Neural cell (in vitro differentiated cells): ENCODE measurements around the gene LYZL6. TPM values are rescaled to one million over a fixed set of nuclear protein-coding genes. Genes with fewer than 3 reads are reported as not detected.

Source experiments
- H2AFZ ChIP-seq: fragments of 200-600, 300-800 bp; sonication (generic), shearing (Covaris generic); 2 replicates; pipeline ENCODE4 v1.6.0; 2014; ENCODE audit warnings: low read depth, mild to moderate bottlenecking, antibody characterized with exemption, low read length, moderate library complexity
- H3F3A ChIP-seq: fragments of 200-600 bp; shearing (Covaris generic); 2 replicates; pipeline ENCODE4 v1.6.1; 2016; ENCODE audit warnings: mild to moderate bottlenecking, moderate library complexity, mixed read lengths, antibody characterized with exemption, low read length; ENCODE audit not compliant: insufficient read depth, poor library complexity, severe bottlenecking
- H3K27ac ChIP-seq: fragments of 200-600, 300-800 bp; sonication (generic), shearing (Covaris generic); 2 replicates; pipeline ENCODE4 v1.5.1; 2014; ENCODE audit warnings: mild to moderate bottlenecking, low read length, moderate library complexity
- H3K27me3 ChIP-seq: fragments of 300-800, 200-600 bp; sonication (generic), shearing (Covaris generic); 2 replicates; pipeline ENCODE4 v1.6.0; 2014; ENCODE audit warnings: mild to moderate bottlenecking, low read depth, low read length, moderate library complexity; ENCODE audit not compliant: insufficient read depth
- H3K36me3 ChIP-seq: fragments of 300-800, 200-600 bp; sonication (generic), shearing (Covaris generic); 2 replicates; pipeline ENCODE4 v1.5.1; 2014; ENCODE audit warnings: mild to moderate bottlenecking, antibody characterized with exemption, low read length, moderate library complexity; ENCODE audit not compliant: insufficient read depth
- H3K4me2 ChIP-seq: fragments of 300-800, 200-600 bp; sonication (generic), shearing (Covaris generic); 2 replicates; pipeline ENCODE4 v1.6.0; 2014; ENCODE audit warnings: mild to moderate bottlenecking, low read length
- H3K4me3 ChIP-seq: fragments of 300-800, 200-600 bp; sonication (generic), shearing (Covaris generic); 2 replicates; pipeline ENCODE4 v1.5.1; 2014; ENCODE audit warnings: mild to moderate bottlenecking, low read length, moderate library complexity
- H3K79me2 ChIP-seq: fragments of 200-600 bp; shearing (Covaris generic); replicated peaks from 2 replicates; pipeline ENCODE4 v1.6.0; 2014; ENCODE audit warnings: mild to moderate bottlenecking, low read length, moderate library complexity; ENCODE audit not compliant: insufficient read depth
- H3K9ac ChIP-seq: fragments of 300-800, 200-600 bp; sonication (generic), shearing (Covaris generic); 2 replicates; pipeline ENCODE4 v1.6.1; 2016; ENCODE audit warnings: mild to moderate bottlenecking, low read length, mixed read lengths
- H3K9me2 ChIP-seq: fragments of 200-600 bp; shearing (Covaris generic); 2 replicates; pipeline ENCODE4 v1.6.1; 2016; ENCODE audit warnings: mild to moderate bottlenecking, low read length, mixed read lengths; ENCODE audit not compliant: insufficient read depth
- H3K9me3 ChIP-seq: fragments of 200-600, 300-800 bp; sonication (generic), shearing (Covaris generic); 2 replicates; pipeline ENCODE4 v1.6.1; 2016; ENCODE audit warnings: mild to moderate bottlenecking, mixed run types, low read length, moderate library complexity, mixed read lengths
- H4K20me1 ChIP-seq: fragments of 200-600 bp; shearing (Covaris generic); 2 replicates; pipeline ENCODE4 v1.6.1; 2016; ENCODE audit warnings: mild to moderate bottlenecking, mixed run types; ENCODE audit not compliant: insufficient read depth
- CTCF ChIP-seq: fragments of 450-650 bp; IDR thresholded peaks from 2 replicates; pipeline ENCODE4 v1.5.1; 2014; ENCODE audit warnings: antibody characterized with exemption, mild to moderate bottlenecking, moderate library complexity; ENCODE audit not compliant: poor library complexity, severe bottlenecking
- EP300 ChIP-seq: fragments of 450-650 bp; conservative IDR thresholded peaks from 2 replicates; pipeline ENCODE4 v1.6.1; 2014; ENCODE audit warnings: antibody characterized with exemption, mild to moderate bottlenecking, moderate library complexity; ENCODE audit not compliant: poor library complexity, severe bottlenecking
- EZH2 ChIP-seq: fragments of 200-600, 300-800 bp; shearing (Covaris generic), sonication (generic); IDR thresholded peaks from 2 replicates; pipeline ENCODE4 v1.6.1; 2014; ENCODE audit warnings: antibody characterized with exemption, low read length, borderline replicate concordance, mild to moderate bottlenecking; ENCODE audit not compliant: insufficient read depth, poor library complexity, severe bottlenecking
- MXI1 ChIP-seq: fragments of 450-650 bp; conservative IDR thresholded peaks from 2 replicates; pipeline ENCODE4 v1.6.1; 2014; ENCODE audit warnings: antibody characterized with exemption, mild to moderate bottlenecking; ENCODE audit not compliant: poor library complexity, severe bottlenecking
- POLR2AphosphoS5 ChIP-seq: IDR thresholded peaks from 2 replicates; pipeline ENCODE4 v1.6.1; 2012
- RAD21 ChIP-seq: fragments of 450-650 bp; conservative IDR thresholded peaks from 2 replicates; pipeline ENCODE4 v1.6.1; 2014; ENCODE audit warnings: antibody characterized with exemption, mild to moderate bottlenecking, moderate library complexity
- SMC3 ChIP-seq: fragments of 450-650 bp; conservative IDR thresholded peaks from 2 replicates; pipeline ENCODE4 v1.6.1; 2014; ENCODE audit warnings: antibody characterized with exemption, mild to moderate bottlenecking, moderate library complexity; ENCODE audit not compliant: poor library complexity
- TAF1 ChIP-seq: IDR thresholded peaks from 2 replicates; pipeline ENCODE4 v1.6.1; 2012; ENCODE audit warnings: low read depth
- polyA plus RNA-seq: library from polyadenylated mRNA; depleted of rRNA; stranded (reverse); fragments of >200 nt; gene quantifications from 2 replicates; pipeline ENCODE4 v1.2.3, GENCODE V29; 2014
- TF ChIP-seq, protein P1 (sequence below): IDR thresholded peaks from 2 replicates; pipeline ENCODE4 v1.6.1; 2012; ENCODE audit warnings: borderline replicate concordance

The LYZL6 gene
- polyA plus RNA-seq, 1 donor from 2014 or later: not detected

GRCh38 chr17:35889818-35890773 is 53.4 kb downstream of the LYZL6 start:
- no peaks in the 10 kb centered on the region for H3K9me2 ChIP-seq
- H2AFZ ChIP-seq: no peak overlapping the region
- no peaks in the 10 kb centered on the region for H3K79me2 ChIP-seq
- no peak overlapping the region for H3K4me3 ChIP-seq
- no peak overlapping the region for H3K27ac ChIP-seq
- H3K9ac ChIP-seq: no peak overlapping the region
- H4K20me1 ChIP-seq: no peaks in the 10 kb centered on the region
- TF ChIP-seq TAF1 (no peak), EZH2 (no peak), MXI1 (no peak), SMC3 (no peak), CTCF (no peak), POLR2AphosphoS5 (no peak), RAD21 (no peak), EP300 (no peak)
- TF ChIP-seq, protein P1, sequence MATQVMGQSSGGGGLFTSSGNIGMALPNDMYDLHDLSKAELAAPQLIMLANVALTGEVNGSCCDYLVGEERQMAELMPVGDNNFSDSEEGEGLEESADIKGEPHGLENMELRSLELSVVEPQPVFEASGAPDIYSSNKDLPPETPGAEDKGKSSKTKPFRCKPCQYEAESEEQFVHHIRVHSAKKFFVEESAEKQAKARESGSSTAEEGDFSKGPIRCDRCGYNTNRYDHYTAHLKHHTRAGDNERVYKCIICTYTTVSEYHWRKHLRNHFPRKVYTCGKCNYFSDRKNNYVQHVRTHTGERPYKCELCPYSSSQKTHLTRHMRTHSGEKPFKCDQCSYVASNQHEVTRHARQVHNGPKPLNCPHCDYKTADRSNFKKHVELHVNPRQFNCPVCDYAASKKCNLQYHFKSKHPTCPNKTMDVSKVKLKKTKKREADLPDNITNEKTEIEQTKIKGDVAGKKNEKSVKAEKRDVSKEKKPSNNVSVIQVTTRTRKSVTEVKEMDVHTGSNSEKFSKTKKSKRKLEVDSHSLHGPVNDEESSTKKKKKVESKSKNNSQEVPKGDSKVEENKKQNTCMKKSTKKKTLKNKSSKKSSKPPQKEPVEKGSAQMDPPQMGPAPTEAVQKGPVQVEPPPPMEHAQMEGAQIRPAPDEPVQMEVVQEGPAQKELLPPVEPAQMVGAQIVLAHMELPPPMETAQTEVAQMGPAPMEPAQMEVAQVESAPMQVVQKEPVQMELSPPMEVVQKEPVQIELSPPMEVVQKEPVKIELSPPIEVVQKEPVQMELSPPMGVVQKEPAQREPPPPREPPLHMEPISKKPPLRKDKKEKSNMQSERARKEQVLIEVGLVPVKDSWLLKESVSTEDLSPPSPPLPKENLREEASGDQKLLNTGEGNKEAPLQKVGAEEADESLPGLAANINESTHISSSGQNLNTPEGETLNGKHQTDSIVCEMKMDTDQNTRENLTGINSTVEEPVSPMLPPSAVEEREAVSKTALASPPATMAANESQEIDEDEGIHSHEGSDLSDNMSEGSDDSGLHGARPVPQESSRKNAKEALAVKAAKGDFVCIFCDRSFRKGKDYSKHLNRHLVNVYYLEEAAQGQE: no peak
- no peaks in the 10 kb centered on the region for H3F3A ChIP-seq
- no peak overlapping the region for H3K4me2 ChIP-seq
- no peaks in the 10 kb centered on the region for H3K27me3 ChIP-seq
- no peaks in the 10 kb centered on the region for H3K36me3 ChIP-seq
- H3K9me3 ChIP-seq: no peaks in the 10 kb centered on the region

DNA sequence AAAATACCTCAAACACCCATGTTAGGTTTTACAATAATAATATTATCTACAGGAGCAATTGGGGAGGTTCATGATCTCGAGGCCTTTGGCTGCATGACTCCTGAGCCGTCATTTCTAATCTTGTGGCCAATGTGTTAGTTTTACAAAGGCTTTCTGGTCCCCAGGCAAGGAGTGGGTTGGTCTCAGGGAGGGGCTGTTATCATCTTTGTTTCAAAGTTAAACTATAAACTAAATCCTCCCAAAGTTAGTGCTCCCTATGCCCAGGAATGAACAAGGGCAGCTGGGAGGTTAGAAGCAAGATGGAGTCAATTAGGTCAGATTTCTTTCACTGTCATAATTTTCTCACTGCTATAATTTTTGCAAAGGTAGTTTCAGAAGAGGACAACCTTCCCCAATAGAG is 54.3 kb downstream of the LYZL6 start:
- Histone ChIP-seq H4K20me1 (no peaks in the 10 kb centered on the region), H3K79me2 (no peaks in the 10 kb centered on the region), H3F3A (no peaks in the 10 kb centered on the region), H3K9ac (no peak overlapping the region), H3K4me3 (no peak overlapping the region), H3K27me3 (no peaks in the 10 kb centered on the region), H3K4me2 (no peak overlapping the region), H3K27ac (no peak overlapping the region), H2AFZ (no peak overlapping the region), H3K9me2 (no peaks in the 10 kb centered on the region), H3K36me3 (no peaks in the 10 kb centered on the region), H3K9me3 (no peaks in the 10 kb centered on the region)
- TF ChIP-seq, protein P1: no peak
- TF ChIP-seq EP300 (no peak), TAF1 (no peak), CTCF (no peak), RAD21 (no peak), EZH2 (no peak), POLR2AphosphoS5 (no peak), SMC3 (no peak), MXI1 (no peak)
